SU-DHL-6 (cell line): Measurements from ENCODE around the gene JAKMIP1.

ENCODE experiments used
- H2AFZ ChIP-seq: fragments of 200-600 bp; sonication (generic); 2 replicates; pipeline ENCODE4 v1.6.1; 2014; ENCODE audit warnings: low read depth, mild to moderate bottlenecking, moderate library complexity, mixed read lengths, antibody characterized with exemption, low read length; ENCODE audit not compliant: severe bottlenecking
- H3F3A ChIP-seq: fragments of 200-600 bp; shearing (Covaris generic); 2 replicates; pipeline ENCODE4 v1.6.0; 2016; ENCODE audit warnings: antibody characterized with exemption, mild to moderate bottlenecking; ENCODE audit not compliant: insufficient read depth
- H3K27ac ChIP-seq: fragments of 200-600 bp; sonication (generic); 2 replicates; pipeline ENCODE4 v1.5.1; 2016; ENCODE audit warnings: low read depth, mild to moderate bottlenecking, low read length, moderate library complexity, mixed read lengths
- H3K27me3 ChIP-seq: fragments of 200-600 bp; sonication (generic), shearing (Covaris generic); 2 replicates; pipeline ENCODE4 v1.6.0; 2014; ENCODE audit warnings: mild to moderate bottlenecking, low read length
- H3K36me3 ChIP-seq: fragments of 200-600 bp; sonication (generic); 2 replicates; pipeline ENCODE4 v1.6.1; 2014; ENCODE audit warnings: mild to moderate bottlenecking, low read length, mixed read lengths
- H3K4me2 ChIP-seq: fragments of 300-600, 200-600 bp; shearing (Covaris generic), sonication (generic); 2 replicates; pipeline ENCODE4 v1.6.0; 2014; ENCODE audit warnings: low read length, low read depth, mild to moderate bottlenecking; ENCODE audit not compliant: poor library complexity, severe bottlenecking
- H3K4me3 ChIP-seq: fragments of 200-600 bp; sonication (generic); 2 replicates; pipeline ENCODE4 v1.5.1; 2014; ENCODE audit warnings: antibody characterized with exemption, low read length, mild to moderate bottlenecking, mixed read lengths; ENCODE audit not compliant: insufficient read depth, poor library complexity, severe bottlenecking
- H3K79me2 ChIP-seq: fragments of 200-600 bp; sonication (generic); 2 replicates; pipeline ENCODE4 v1.6.1; 2014; ENCODE audit warnings: mild to moderate bottlenecking, low read length, moderate library complexity; ENCODE audit not compliant: insufficient read depth
- H3K9ac ChIP-seq: fragments of 200-600 bp; sonication (generic); 2 replicates; pipeline ENCODE4 v1.7.0; 2014; ENCODE audit warnings: mild to moderate bottlenecking, low read length
- H3K9me2 ChIP-seq: fragments of 200-600 bp; sonication (generic); replicated peaks from 2 replicates; pipeline ENCODE4 v1.6.1; 2014; ENCODE audit warnings: low read length; ENCODE audit not compliant: insufficient read depth
- H3K9me3 ChIP-seq: fragments of 200-600 bp; sonication (generic); 2 replicates; pipeline ENCODE4 v1.6.1; 2014; ENCODE audit warnings: low read length, mixed read lengths; ENCODE audit not compliant: insufficient read depth
- H4K20me1 ChIP-seq: fragments of 200-600 bp; sonication (generic); 2 replicates; pipeline ENCODE4 v1.6.1; 2014; ENCODE audit warnings: low read depth, mild to moderate bottlenecking, antibody characterized with exemption, low read length, moderate library complexity, mixed read lengths
- CTCF ChIP-seq: fragments of 200-600 bp; sonication (generic); IDR thresholded peaks from one replicate; pipeline ENCODE4 v1.5.1; 2017; ENCODE audit warnings: antibody characterized with exemption, mild to moderate bottlenecking, low read length, moderate library complexity; ENCODE audit not compliant: insufficient read depth, poor library complexity, severe bottlenecking
- EZH2phosphoT487 ChIP-seq: fragments of 200-600 bp; sonication (generic), shearing (Covaris generic); conservative IDR thresholded peaks from 2 replicates; pipeline ENCODE4 v1.6.1; 2018; ENCODE audit warnings: mild to moderate bottlenecking, antibody characterized with exemption, low read length, moderate library complexity, mixed read lengths

Gene JAKMIP1

GRCh38 chr4:6097581-6097980 is 102.8 kb downstream of the JAKMIP1 start:
- Histone ChIP-seq H3K9me3 (no peaks in the 10 kb centered on the region), H3K4me2 (no peak overlapping the region), H3K27me3 (no peaks in the 10 kb centered on the region), H2AFZ (no peak overlapping the region), H3K79me2 (no peaks in the 10 kb centered on the region), H3K36me3 (no peaks in the 10 kb centered on the region), H3K4me3 (no peak overlapping the region), H4K20me1 (no peaks in the 10 kb centered on the region), H3K9ac (no peak overlapping the region), H3K27ac (no peak overlapping the region), H3K9me2 (no peaks in the 10 kb centered on the region), H3F3A (no peaks in the 10 kb centered on the region)
- no peak for TF ChIP-seq EZH2phosphoT487
- TF ChIP-seq CTCF: no peak

GRCh38 chr4:6095897-6096296 is 104.5 kb downstream of the JAKMIP1 start:
- Histone ChIP-seq H3K36me3 (no peaks in the 10 kb centered on the region), H3K79me2 (no peaks in the 10 kb centered on the region), H3K9ac (no peak overlapping the region), H2AFZ (no peak overlapping the region), H3K9me3 (no peaks in the 10 kb centered on the region), H4K20me1 (no peaks in the 10 kb centered on the region), H3K9me2 (no peaks in the 10 kb centered on the region), H3K27ac (no peak overlapping the region), H3K4me2 (no peak overlapping the region), H3K4me3 (no peak overlapping the region), H3F3A (no peaks in the 10 kb centered on the region), H3K27me3 (no peaks in the 10 kb centered on the region)
- TF ChIP-seq CTCF (no peak), EZH2phosphoT487 (no peak)

- Histone ChIP-seq H3K9ac (no peak overlapping the region), H3K27ac (no peak overlapping the region), H3F3A (no peaks in the 10 kb centered on the region), H2AFZ (no peak overlapping the region), H3K9me2 (no peaks in the 10 kb centered on the region), H3K79me2 (no peaks in the 10 kb centered on the region), H3K4me2 (no peak overlapping the region), H4K20me1 (no peaks in the 10 kb centered on the region), H3K27me3 (no peaks in the 10 kb centered on the region), H3K36me3 (no peaks in the 10 kb centered on the region), H3K9me3 (no peaks in the 10 kb centered on the region), H3K4me3 (no peak overlapping the region)
- no peak for TF ChIP-seq EZH2phosphoT487
- TF ChIP-seq CTCF: no peak
Observed at GRCh38 chr4:6095023-6095752, 105.2 kb downstream of the JAKMIP1 start.
